ENCODE measurements around the gene ABCA4.
A peak's percentile ranks its signal among the peaks of the same experiment; 100 is the strongest.

ABCA4 gene

GRCh38 chr1:94081566-94082344, 39.2 kb downstream of the ABCA4 start:
- no peaks in the 10 kb centered on the region for H3K36me3 ChIP-seq (ENCODE audit: control insufficient read depth in 2 of 2, insufficient read depth in 1 of 2, low read length in 2 of 2)
- H3K27ac ChIP-seq (ENCODE audit: extremely low read depth, low read depth, low read length), result no peak overlapping the region
- no peaks in the 10 kb centered on the region for H3K9me3 ChIP-seq (ENCODE audit: control insufficient read depth, insufficient read depth, low read depth, low read length)
- ChIA-PET CTCF (interaction anchor here (0.6 kb wide), 1 partner anchor 382 kb away, joined by 3 read pairs; no protein-coding TSS in a partner anchor), POLR2A (no interaction called here)
- H3K4me3 ChIP-seq (ENCODE audit: low read depth, low read length), result no peak overlapping the region
- H3K4me1 ChIP-seq (ENCODE audit: control insufficient read depth, insufficient read depth, low read length), result no peaks in the 10 kb centered on the region
- TF ChIP-seq ZNF596 (tag by site-specific recombination; IDR thresholded peaks at IDR 0.05) (no peak), PRDM6 (tag by site-specific recombination; IDR thresholded peaks at IDR 0.05) (peak; percentile 67), ZNF843 (tag by site-specific recombination; IDR thresholded peaks at IDR 0.05) (peak; percentile 18; the same call in 1 of the 2 replicates), ZNF335 (tag by site-specific recombination; conservative IDR thresholded peaks at IDR 0.05) (0 out of 2 replicates have a peak, but pooled peaks have one; percentile 13), FEZF1 (tag by site-specific recombination; IDR thresholded peaks at IDR 0.05) (peak; percentile 82), ZNF629 (tag by site-specific recombination; IDR thresholded peaks at IDR 0.05) (peak; percentile 73; the same call in 1 of the 2 replicates), ZNF664 (tag by site-specific recombination; IDR thresholded peaks at IDR 0.05) (peak; percentile 73), ZNF248 (tag by site-specific recombination; IDR thresholded peaks at IDR 0.05) (no peak), SP7 (tag by site-specific recombination; IDR thresholded peaks at IDR 0.05) (peak; percentile 99), ZEB2 (tag by site-specific recombination; IDR thresholded peaks at IDR 0.05) (peak; percentile 90), ZNF747 (tag by site-specific recombination; IDR thresholded peaks at IDR 0.05) (no peak), ZNF214 (tag by site-specific recombination; IDR thresholded peaks at IDR 0.05; ENCODE audit: borderline replicate concordance) (no peak), OSR2 (tag by site-specific recombination; IDR thresholded peaks at IDR 0.05) (peak; percentile 18; the same call in 1 of the 2 replicates), ZNF366 (tag by site-specific recombination; conservative IDR thresholded peaks at IDR 0.05) (peak; percentile 78), ZNF660 (tag by site-specific recombination; IDR thresholded peaks at IDR 0.05) (0 out of 2 replicates have a peak, but pooled peaks have one; percentile 46), PRDM10 (tag by site-specific recombination; IDR thresholded peaks at IDR 0.05) (0 out of 2 replicates have a peak, but pooled peaks have one; percentile 8)
- TF ChIP-seq, protein P1, sequence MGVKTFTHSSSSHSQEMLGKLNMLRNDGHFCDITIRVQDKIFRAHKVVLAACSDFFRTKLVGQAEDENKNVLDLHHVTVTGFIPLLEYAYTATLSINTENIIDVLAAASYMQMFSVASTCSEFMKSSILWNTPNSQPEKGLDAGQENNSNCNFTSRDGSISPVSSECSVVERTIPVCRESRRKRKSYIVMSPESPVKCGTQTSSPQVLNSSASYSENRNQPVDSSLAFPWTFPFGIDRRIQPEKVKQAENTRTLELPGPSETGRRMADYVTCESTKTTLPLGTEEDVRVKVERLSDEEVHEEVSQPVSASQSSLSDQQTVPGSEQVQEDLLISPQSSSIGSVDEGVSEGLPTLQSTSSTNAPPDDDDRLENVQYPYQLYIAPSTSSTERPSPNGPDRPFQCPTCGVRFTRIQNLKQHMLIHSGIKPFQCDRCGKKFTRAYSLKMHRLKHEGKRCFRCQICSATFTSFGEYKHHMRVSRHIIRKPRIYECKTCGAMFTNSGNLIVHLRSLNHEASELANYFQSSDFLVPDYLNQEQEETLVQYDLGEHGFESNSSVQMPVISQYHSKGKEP (tag by site-specific recombination; IDR thresholded peaks at IDR 0.05), result 0 out of 2 replicates have a peak, but pooled peaks have one; percentile 13
- TF ChIP-seq, protein P2, sequence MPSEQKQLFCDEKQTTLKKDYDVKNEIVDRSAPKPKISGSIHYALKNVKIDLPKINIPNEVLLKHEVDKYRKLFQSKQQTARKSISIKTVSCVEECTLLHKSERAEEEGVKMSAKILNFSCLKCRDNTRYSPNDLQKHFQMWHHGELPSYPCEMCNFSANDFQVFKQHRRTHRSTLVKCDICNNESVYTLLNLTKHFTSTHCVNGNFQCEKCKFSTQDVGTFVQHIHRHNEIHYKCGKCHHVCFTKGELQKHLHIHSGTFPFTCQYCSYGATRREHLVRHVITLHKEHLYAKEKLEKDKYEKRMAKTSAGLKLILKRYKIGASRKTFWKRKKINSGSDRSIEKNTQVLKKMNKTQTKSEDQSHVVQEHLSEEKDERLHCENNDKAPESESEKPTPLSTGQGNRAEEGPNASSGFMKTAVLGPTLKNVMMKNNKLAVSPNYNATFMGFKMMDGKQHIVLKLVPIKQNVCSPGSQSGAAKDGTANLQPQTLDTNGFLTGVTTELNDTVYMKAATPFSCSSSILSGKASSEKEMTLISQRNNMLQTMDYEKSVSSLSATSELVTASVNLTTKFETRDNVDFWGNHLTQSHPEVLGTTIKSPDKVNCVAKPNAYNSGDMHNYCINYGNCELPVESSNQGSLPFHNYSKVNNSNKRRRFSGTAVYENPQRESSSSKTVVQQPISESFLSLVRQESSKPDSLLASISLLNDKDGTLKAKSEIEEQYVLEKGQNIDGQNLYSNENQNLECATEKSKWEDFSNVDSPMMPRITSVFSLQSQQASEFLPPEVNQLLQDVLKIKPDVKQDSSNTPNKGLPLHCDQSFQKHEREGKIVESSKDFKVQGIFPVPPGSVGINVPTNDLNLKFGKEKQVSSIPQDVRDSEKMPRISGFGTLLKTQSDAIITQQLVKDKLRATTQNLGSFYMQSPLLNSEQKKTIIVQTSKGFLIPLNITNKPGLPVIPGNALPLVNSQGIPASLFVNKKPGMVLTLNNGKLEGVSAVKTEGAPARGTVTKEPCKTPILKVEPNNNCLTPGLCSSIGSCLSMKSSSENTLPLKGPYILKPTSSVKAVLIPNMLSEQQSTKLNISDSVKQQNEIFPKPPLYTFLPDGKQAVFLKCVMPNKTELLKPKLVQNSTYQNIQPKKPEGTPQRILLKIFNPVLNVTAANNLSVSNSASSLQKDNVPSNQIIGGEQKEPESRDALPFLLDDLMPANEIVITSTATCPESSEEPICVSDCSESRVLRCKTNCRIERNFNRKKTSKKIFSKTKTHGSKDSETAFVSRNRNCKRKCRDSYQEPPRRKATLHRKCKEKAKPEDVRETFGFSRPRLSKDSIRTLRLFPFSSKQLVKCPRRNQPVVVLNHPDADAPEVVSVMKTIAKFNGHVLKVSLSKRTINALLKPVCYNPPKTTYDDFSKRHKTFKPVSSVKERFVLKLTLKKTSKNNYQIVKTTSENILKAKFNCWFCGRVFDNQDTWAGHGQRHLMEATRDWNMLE (tag by site-specific recombination; conservative IDR thresholded peaks at IDR 0.05; ENCODE audit: low read depth), result peak; percentile 40; the same call in 1 of the 2 replicates
- TF ChIP-seq, protein P3, sequence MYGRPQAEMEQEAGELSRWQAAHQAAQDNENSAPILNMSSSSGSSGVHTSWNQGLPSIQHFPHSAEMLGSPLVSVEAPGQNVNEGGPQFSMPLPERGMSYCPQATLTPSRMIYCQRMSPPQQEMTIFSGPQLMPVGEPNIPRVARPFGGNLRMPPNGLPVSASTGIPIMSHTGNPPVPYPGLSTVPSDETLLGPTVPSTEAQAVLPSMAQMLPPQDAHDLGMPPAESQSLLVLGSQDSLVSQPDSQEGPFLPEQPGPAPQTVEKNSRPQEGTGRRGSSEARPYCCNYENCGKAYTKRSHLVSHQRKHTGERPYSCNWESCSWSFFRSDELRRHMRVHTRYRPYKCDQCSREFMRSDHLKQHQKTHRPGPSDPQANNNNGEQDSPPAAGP (tag by site-specific recombination; IDR thresholded peaks at IDR 0.05), result no peak
- TF ChIP-seq, protein P4, sequence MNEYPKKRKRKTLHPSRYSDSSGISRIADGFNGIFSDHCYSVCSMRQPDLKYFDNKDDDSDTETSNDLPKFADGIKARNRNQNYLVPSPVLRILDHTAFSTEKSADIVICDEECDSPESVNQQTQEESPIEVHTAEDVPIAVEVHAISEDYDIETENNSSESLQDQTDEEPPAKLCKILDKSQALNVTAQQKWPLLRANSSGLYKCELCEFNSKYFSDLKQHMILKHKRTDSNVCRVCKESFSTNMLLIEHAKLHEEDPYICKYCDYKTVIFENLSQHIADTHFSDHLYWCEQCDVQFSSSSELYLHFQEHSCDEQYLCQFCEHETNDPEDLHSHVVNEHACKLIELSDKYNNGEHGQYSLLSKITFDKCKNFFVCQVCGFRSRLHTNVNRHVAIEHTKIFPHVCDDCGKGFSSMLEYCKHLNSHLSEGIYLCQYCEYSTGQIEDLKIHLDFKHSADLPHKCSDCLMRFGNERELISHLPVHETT (tag by site-specific recombination; IDR thresholded peaks at IDR 0.05), result peak; percentile 15; the same call in 1 of the 2 replicates

Measured in HEK293 (cell line).